Vagina (tissue), 2 donors: ENCODE measurements around the gene RALGDS. TPM values are rescaled to one million over a fixed set of nuclear protein-coding genes. Genes with fewer than 3 reads are reported as not detected.

Experiments used
- DNase-seq, 2 donors: peaks; one replicate each; pipeline ENCODE4 v3.0.0-alpha.2; 2017; ENCODE audit errors: extremely low spot score in 2 of 2
- H3K27ac ChIP-seq: fragments of 200-600 bp; sonication (generic); one replicate; pipeline ENCODE4 v1.5.1; 2019
- H3K27me3 ChIP-seq: fragments of 200-600 bp; sonication (generic); one replicate; pipeline ENCODE4 v1.5.1; 2019
- H3K36me3 ChIP-seq, 2 donors: fragments of 200-600 bp; sonication (generic); one replicate each; pipeline ENCODE4 v1.5.1; 2017 to 2019
- H3K4me1 ChIP-seq: fragments of 200-600 bp; sonication (generic); one replicate; pipeline ENCODE4 v1.5.1; 2019
- H3K4me3 ChIP-seq, 2 donors: fragments of 200-600 bp; sonication (generic); 1 replicate in 1 of 2; 2 replicates in 1 of 2; pipeline ENCODE4 v1.5.1; 2016 to 2019
- H3K9me3 ChIP-seq: fragments of 200-600 bp; sonication (generic); one replicate; pipeline ENCODE4 v1.5.1; 2019
- POLR2A ChIP-seq, 2 donors: fragments of 450-650 bp; IDR thresholded peaks; one replicate each; pipeline ENCODE4 v1.6.1; 2017; ENCODE audit warnings: antibody characterized with exemption in 2 of 2, mild to moderate bottlenecking in 2 of 2, moderate library complexity in 2 of 2
- POLR2AphosphoS5 ChIP-seq, 2 donors: sonication (generic); formaldehyde crosslinking; IDR thresholded peaks; one replicate each; pipeline ENCODE4 v1.9.0; 2017; ENCODE audit warnings: antibody characterized with exemption in 2 of 2, mild to moderate bottlenecking in 2 of 2, low read depth in 1 of 2; ENCODE audit not compliant: insufficient read depth in 1 of 2
- intact Hi-C: fragments of 100-400 bp; cut with DNase I; formaldehyde crosslinking; loops from one replicate; pipeline ENCODE4 v1.15.1; 2023
- total RNA-seq: library from RNA; depleted of rRNA; stranded (reverse); fragments of >200 nt; gene quantifications from one replicate; pipeline ENCODE4 v1.2.3, GENCODE V29; 2016
- TF ChIP-seq, protein P1 (sequence below), 3 experiments: fragments of 450-650 bp in 2 of 3; fragments of 200-600 bp in 1 of 3; sonication (generic) in 1 of 3; IDR thresholded peaks; one replicate each; pipeline ENCODE4 v1.5.1; 2017 to 2019; ENCODE audit warnings: antibody characterized with exemption in 3 of 3, mild to moderate bottlenecking in 2 of 3, moderate library complexity in 2 of 3

RALGDS gene
- total RNA-seq, 1 donor from 2014 or later = 85.0 TPM

DNA sequence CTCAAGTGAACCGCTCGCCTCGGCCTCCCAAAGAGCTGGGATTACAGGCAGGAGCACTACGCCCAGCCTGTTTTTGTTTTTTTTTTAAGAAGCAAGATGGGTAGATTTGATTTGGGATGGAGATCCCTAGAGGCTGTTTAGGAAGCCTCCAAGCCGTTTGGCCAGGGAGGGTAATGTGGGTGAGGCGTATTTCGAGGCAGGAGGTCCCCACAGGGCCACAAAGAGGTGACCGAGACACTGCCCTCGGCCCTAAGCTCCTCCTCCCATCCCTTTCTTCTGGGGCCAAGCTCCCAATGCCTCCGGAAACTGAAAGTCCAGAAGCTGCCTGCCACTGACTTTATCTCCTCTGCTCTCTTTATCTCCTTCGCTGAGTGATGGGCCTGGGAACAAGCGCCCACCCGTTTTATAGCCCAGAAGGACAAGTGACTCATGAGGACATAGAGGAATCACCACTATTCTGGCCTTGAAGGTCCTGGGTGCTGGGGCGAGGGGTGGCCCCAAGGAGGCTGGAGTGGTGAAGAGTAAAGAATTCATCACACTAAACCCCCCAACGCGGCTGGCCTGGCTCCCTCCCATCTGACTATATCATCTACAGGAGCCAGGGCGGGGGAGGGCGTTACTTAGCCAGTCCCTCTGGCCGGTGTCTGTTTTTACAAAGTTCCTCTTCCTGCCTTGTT lies 2.0 kb upstream of the RALGDS start:
- TF ChIP-seq, protein P1, sequence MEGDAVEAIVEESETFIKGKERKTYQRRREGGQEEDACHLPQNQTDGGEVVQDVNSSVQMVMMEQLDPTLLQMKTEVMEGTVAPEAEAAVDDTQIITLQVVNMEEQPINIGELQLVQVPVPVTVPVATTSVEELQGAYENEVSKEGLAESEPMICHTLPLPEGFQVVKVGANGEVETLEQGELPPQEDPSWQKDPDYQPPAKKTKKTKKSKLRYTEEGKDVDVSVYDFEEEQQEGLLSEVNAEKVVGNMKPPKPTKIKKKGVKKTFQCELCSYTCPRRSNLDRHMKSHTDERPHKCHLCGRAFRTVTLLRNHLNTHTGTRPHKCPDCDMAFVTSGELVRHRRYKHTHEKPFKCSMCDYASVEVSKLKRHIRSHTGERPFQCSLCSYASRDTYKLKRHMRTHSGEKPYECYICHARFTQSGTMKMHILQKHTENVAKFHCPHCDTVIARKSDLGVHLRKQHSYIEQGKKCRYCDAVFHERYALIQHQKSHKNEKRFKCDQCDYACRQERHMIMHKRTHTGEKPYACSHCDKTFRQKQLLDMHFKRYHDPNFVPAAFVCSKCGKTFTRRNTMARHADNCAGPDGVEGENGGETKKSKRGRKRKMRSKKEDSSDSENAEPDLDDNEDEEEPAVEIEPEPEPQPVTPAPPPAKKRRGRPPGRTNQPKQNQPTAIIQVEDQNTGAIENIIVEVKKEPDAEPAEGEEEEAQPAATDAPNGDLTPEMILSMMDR (IDR thresholded peaks at IDR 0.05) = no peak
- TF ChIP-seq POLR2AphosphoS5 (IDR thresholded peaks at IDR 0.05; ENCODE audit: insufficient read depth in 1 of 2, low read depth in 1 of 2) (no peak), POLR2A (IDR thresholded peaks at IDR 0.05) (no peak)
- intact Hi-C loops = no loop called here
- no peaks in the 10 kb centered on the region for H3K27me3 ChIP-seq
- H3K9me3 ChIP-seq = no peaks in the 10 kb centered on the region
- H3K36me3 ChIP-seq = no peaks in the 10 kb centered on the region
- H3K27ac ChIP-seq = peak overlapping the region; percentile 95
- peaks cover 82% of the 10 kb centered on the region for H3K4me1 ChIP-seq
- no peak overlapping the region for H3K4me3 ChIP-seq
- no peak for DNase-seq

DNA sequence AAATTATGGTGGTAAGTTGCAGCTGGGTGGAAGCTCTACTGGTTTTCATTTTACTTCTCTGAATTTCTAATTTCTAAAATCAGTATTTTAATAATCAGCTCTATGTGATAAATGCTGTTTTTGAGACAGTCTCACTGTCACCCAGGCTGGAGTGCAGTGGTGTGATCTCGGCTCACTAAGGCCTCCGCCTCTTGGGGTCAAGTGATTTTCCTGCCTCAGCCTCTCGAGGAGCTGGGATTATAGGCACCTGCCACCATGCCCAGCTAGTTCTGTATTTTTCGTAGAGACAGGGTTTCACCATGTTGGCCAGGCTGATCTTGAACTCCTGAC lies 1.5 kb upstream of the RALGDS start:
- Histone ChIP-seq H3K27me3 (no peaks in the 10 kb centered on the region), H3K4me3 (no peak overlapping the region), H3K36me3 (no peaks in the 10 kb centered on the region), H3K27ac (peak overlapping the region; percentile 95), H3K9me3 (no peaks in the 10 kb centered on the region), H3K4me1 (peaks cover 82% of the 10 kb centered on the region)
- TF ChIP-seq POLR2A (IDR thresholded peaks at IDR 0.05) (no peak), POLR2AphosphoS5 (IDR thresholded peaks at IDR 0.05; ENCODE audit: insufficient read depth in 1 of 2, low read depth in 1 of 2) (no peak)
- TF ChIP-seq, protein P1 (IDR thresholded peaks at IDR 0.05) = no peak
- intact Hi-C loops = no loop called here
- no peak for DNase-seq

DNA sequence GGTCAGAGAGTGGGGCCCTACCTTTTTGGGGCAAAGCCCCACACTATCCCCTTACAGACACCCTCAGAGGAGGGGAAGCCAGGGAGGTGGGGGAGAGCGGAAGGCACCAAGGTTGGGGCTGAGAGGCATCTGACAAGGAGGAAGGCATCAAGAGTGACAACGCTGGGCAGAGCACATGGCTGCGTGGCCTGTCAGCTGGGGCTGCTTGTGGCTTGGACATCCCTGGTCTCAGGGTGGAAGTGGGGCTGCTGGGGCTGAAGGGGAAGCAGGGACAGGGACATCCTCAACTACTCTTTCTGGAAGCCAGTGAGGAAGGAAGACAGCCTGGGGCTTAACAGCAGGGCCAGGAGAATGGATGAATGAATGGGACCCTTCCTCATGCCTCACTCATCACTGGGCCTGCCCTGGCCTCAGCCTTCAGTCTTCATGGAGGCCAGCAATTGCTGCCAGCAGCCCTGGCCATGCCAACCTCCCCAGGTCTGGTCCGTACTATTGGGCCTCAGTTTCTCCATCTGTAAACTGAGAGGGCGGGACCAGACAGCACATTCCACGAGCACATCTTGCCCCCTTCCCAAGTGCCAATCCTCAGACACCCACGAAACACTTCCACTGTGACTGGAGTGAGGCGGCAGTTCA lies 993 bp upstream of the RALGDS start:
- TF ChIP-seq POLR2AphosphoS5 (IDR thresholded peaks at IDR 0.05; ENCODE audit: insufficient read depth in 1 of 2, low read depth in 1 of 2) (no peak), POLR2A (IDR thresholded peaks at IDR 0.05) (no peak)
- TF ChIP-seq, protein P1 (IDR thresholded peaks at IDR 0.05) = no peak
- no peak for DNase-seq
- H3K27ac ChIP-seq = peak overlapping the region; percentile 95
- intact Hi-C loops = no loop called here
- no peaks in the 10 kb centered on the region for H3K27me3 ChIP-seq
- H3K36me3 ChIP-seq = no peaks in the 10 kb centered on the region
- H3K4me3 ChIP-seq = no peak overlapping the region
- H3K4me1 ChIP-seq = peaks cover 82% of the 10 kb centered on the region
- H3K9me3 ChIP-seq = no peaks in the 10 kb centered on the region

DNA sequence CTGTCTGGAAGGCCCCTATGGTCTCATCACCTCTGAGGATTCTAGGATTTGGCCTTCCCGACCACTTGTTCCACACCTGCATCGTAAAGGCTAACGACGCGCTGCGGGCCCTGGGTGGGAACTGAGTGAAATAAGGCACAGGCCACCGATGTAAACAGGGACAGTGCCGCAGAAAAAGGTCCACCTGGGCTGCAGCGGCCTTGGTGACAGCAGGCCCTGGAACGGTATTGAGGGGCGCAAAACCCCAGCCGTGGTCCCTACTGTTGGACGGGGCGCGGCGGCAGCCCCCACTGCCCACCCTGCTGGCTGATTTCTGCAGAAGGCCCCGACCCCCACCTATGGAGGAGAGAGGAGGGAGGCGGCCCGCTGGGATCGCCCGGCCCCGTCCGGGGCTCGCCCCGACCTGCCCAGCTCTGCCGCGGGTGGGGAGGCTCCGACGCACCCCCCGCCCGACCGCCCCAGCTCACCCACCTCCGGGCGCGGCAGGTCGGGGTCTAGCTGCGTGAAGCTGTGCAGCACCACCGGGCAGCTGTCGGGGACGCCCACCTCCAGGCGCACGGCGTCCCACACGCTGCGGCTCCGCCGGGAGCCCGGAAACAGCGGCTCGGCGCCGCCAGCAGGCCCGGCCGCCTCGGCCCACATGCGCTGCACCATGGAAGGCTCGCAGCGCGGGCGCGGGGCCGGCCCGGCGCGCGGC lies 391 bp downstream of the RALGDS start:
- Histone ChIP-seq H3K4me1 (peaks cover 82% of the 10 kb centered on the region), H3K4me3 (peak overlapping the region; percentile 75 to 82), H3K9me3 (no peaks in the 10 kb centered on the region), H3K36me3 (no peaks in the 10 kb centered on the region), H3K27me3 (no peaks in the 10 kb centered on the region), H3K27ac (peak overlapping the region; percentile 80)
- TF ChIP-seq, protein P1 (IDR thresholded peaks at IDR 0.05) = no peak
- no peak for TF ChIP-seq POLR2AphosphoS5 (IDR thresholded peaks at IDR 0.05; ENCODE audit: insufficient read depth in 1 of 2, low read depth in 1 of 2)
- no peak for TF ChIP-seq POLR2A (IDR thresholded peaks at IDR 0.05)
- DNase-seq = no peak
- intact Hi-C loops = no loop called here
